ENCODE measurements around the gene MPZL3. TPM values are rescaled to one million over a fixed set of nuclear protein-coding genes. Genes with fewer than 3 reads are reported as not detected.

MPZL3 gene
- total and polyA plus RNA-seq, 2 donors = 3.9 to 7.0 TPM

Other genes with a start within 250 kb of the MPZL3 start
- 2.5 TPM for gene TMPRSS4, start 175.3 kb downstream of the MPZL3 start, total RNA-seq
- 7.4 TPM for gene TMPRSS4, start 175.3 kb downstream of the MPZL3 start, polyA plus RNA-seq
- gene SMIM35, start 165.4 kb downstream of the MPZL3 start, total RNA-seq = 0.05 TPM
- 0.09 TPM for gene SMIM35, start 165.4 kb downstream of the MPZL3 start, polyA plus RNA-seq
- gene SCN4B, start 99.5 kb downstream of the MPZL3 start, total RNA-seq = 2.1 TPM
- 1.3 TPM for gene SCN4B, start 99.5 kb downstream of the MPZL3 start, polyA plus RNA-seq
- gene SCN2B, start 75.7 kb downstream of the MPZL3 start, total RNA-seq = 1.6 TPM
- gene SCN2B, start 75.7 kb downstream of the MPZL3 start, polyA plus RNA-seq = 0.73 TPM
- gene JAML, start 27.4 kb downstream of the MPZL3 start, total RNA-seq = 58.8 TPM
- 39.7 TPM for gene JAML, start 27.4 kb downstream of the MPZL3 start, polyA plus RNA-seq
- gene MPZL2, start 11.9 kb upstream of the MPZL3 start, total RNA-seq = 18.1 TPM
- gene MPZL2, start 11.9 kb upstream of the MPZL3 start, polyA plus RNA-seq = 47.7 TPM
- gene CD3E, start 52.4 kb upstream of the MPZL3 start, total RNA-seq = 203 TPM
- gene CD3E, start 52.4 kb upstream of the MPZL3 start, polyA plus RNA-seq = 328 TPM
- gene CD3D, start 90.3 kb upstream of the MPZL3 start, total RNA-seq = 1,261 TPM
- 501 TPM for gene CD3D, start 90.3 kb upstream of the MPZL3 start, polyA plus RNA-seq
- gene CD3G, start 92.0 kb upstream of the MPZL3 start, total RNA-seq = 227 TPM
- 32.0 TPM for gene CD3G, start 92.0 kb upstream of the MPZL3 start, polyA plus RNA-seq
- 22.2 TPM for gene UBE4A, start 107.2 kb upstream of the MPZL3 start, total RNA-seq
- gene UBE4A, start 107.2 kb upstream of the MPZL3 start, polyA plus RNA-seq = 40.6 TPM
- 452 TPM for gene ATP5MG, start 149.2 kb upstream of the MPZL3 start, total RNA-seq
- 371 TPM for gene ATP5MG, start 149.2 kb upstream of the MPZL3 start, polyA plus RNA-seq
- 17.7 TPM for gene KMT2A, start 184.1 kb upstream of the MPZL3 start, total RNA-seq
- 11.4 TPM for gene KMT2A, start 184.1 kb upstream of the MPZL3 start, polyA plus RNA-seq